ENCODE data around the gene SEC61A2.

Gene SEC61A2

DNA sequence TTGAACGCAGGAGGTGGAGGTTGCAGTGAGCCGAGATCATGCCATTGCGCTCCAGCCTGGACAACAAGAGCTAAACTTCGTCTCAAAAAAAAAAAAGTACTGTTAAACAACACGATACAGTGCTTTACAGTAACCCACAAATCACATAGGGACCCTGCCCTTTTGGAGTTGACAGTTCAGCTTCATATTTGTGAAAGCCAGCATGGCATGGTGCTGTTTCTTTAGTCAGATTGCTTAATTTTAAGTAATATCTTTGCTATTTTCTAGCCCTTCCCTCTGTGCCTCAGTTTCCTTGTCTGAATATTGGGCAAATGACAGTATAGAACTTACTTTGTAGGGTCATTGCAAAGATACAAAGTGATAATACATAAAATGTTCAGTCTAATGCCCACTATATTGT lies 71.4 kb downstream of the SEC61A2 start:
- DNase-seq: no peak

DNA sequence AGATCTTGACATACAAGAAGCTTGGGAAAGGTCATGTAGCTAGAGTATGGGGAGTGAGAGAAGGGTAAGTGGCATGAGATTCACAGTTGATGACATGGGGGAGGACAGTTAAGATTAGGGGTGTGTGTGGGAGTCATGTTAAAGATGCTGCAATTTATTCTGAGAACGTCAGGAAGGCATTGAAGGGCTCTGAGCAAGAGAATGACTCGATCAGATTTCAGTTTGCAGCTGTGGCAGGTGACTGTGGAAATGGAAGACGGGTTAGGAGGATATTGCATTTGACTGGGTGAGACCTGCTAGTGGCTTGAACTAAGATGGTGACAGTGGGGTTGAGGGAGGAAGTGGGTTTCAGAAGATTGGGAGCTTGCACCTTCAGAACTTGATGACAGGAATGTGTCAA lies 72.1 kb downstream of the SEC61A2 start:
- DNase-seq: no peak

DNA sequence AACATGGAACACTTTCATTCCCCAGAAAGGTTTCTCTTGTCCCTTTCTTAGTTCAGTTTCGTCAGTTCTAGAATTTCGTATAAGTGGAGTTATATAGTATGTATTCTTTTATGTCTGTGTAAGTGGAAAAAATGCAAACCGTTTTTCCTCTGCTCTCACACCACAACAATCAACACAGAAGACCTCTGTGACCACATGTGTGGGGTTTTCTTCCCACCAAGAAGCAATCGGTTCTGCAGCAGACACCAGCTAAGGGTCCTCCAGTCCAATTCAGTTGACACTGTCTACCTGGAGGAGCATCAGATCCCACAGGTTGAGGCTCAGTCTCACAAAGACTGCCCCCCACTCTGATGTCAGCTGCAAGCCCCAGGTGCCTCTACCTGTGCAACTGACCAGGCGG lies 72.7 kb downstream of the SEC61A2 start:
- DNase-seq: no peak

DNA sequence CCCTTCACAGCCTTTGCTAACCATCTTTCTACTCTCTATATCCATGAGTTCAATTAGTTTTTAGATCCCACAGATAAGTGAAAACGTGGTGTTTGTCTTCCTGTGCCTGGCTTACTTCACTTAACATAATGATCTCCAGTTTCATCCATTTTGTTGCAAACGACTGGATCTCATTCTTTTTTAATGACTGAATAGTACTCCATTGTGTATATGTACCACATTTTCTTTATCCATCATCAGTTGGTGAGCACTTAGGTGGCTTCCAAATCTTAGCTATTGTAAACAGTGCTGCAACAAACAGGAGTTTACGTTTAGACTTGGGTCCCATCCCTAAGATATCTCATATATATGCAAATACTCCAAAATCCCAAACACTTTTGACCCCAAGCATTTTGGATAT lies 75.6 kb downstream of the SEC61A2 start:
- DNase-seq: no peak

DNA sequence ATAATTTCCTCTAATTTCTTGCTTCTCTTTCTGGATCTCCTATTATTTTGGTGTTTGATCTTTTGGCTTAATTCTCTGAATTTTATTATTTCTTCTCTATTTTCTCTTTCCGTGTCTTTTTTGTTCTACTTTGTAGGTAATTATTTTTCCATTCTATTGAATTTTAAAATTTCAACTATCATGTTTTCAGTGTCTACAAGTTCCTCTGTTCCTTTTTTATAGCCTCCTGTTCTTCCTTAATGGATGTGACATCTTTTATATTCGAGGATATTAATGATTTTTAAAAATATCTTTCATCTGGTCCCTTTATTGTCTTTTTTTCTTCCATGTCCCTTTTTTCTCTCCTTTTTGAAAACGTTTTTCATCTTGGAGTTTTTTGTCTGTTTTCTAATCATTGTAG lies 77.6 kb downstream of the SEC61A2 start:
- no peak for DNase-seq

DNA sequence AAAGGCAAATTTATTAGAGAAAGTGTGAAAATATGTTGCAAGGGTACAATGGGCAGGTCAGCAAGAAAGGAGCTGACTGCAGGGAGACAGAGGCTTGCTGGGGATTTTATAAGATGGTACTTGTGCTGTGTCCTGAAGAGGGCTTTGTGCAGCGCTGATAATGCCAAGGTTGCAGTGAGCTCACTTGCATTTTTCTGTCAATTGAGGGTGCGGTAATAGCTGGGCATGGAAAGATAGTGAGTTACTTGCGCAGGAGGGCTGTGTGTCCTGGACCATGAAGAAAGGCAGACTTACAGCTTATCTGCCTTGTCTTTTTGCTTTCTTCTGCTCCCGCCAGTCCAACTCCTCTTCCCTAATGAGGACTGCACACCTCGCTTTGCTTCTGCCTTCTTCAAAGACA lies 79.0 kb downstream of the SEC61A2 start:
- no peak for DNase-seq

DNA sequence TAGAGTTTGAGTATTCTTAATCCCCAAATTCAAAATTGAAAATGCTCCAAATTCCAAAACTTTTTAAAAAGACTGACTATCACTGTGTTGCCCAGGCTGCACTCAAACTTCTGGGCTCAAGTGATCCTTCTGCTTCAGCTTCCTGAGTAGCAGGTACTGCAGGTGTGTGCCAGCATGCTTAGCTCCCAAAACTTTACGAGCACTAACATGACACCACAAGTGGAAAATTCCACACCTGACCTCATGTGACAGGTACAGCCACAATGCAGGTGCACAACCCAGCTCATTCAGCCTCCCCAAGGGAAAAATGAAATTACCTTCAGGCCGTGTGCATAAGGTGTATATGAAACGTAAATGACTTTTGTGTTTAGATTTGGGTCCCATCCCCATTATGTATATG lies 83.0 kb downstream of the SEC61A2 start:
- no peak for DNase-seq

DNA sequence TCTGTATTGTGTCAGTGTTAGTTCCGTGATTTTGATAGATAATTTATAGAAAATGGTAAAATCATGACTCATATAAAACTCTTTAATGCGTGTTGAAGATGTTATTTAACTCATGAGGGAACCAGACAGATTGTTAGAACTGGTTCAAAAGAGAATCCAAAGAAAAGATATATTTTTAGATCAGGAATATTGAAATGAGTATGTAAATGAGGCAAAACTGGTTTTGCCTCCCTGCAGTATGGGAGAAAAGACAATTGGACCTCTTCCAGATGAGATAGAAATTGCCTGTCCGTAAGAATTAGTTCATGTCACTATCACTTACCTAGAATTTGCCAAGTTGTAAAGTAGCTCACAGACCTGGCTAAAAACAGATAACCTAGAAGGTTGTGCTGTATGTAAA lies 84.1 kb downstream of the SEC61A2 start:
- DNase-seq: no peak

DNA sequence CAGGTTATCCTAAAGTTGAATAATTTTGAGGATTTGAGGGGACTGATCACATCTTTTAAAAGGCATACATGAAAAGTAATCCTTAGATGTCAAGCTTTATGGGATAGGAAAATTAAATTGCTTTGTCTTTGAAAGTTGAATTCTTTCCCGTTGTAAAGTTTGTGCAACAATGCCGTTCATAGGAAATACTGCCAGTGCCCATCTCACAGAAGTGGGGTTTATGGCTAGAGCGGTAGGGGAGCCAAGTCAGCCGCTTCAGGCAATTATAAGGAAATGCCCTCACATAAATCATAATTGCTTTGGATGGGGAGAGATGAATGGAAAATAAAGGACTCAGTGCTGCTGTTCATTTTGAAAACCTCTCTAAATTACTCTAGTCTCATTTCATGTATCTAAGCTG lies 84.6 kb downstream of the SEC61A2 start:
- DNase-seq: no peak

DNA sequence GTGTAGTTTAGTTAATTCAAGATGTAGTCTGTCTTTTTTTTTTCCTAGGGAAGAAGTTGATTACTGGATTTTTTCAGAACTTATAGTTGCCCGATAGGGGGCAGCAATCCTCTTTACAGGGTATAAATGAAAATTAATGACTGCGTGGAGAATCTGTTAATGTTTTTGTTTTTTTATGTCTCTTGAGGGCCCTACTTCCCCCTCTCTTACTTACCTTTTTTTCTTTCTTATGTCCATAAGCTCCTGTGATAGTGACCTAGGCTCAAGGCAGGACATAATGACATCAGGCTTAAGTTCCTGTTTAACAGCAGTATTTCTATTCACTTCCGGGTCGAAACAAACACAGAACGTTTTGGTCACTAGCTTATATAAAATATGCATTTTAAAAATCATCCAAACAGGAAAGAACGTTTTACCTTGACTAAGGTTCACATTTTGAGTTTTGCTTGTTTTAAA lies 85.3 kb downstream of the SEC61A2 start:
- no peak for DNase-seq
